AG09309 (cell line): ENCODE data around the gene PRXL2A.

Source experiments
- DNase-seq: peaks from one replicate; pipeline ENCODE4 v3.0.0-alpha.2; 2010; ENCODE audit warnings: low read depth
- H3K4me3 ChIP-seq: 2 replicates; pipeline ENCODE4 v1.5.1; 2011; ENCODE audit warnings: mild to moderate bottlenecking, low read depth, low read length, moderate library complexity; ENCODE audit not compliant: control insufficient read depth
- TF ChIP-seq, protein P1 (sequence below): IDR thresholded peaks from 2 replicates; pipeline ENCODE4 v1.5.1; 2011; ENCODE audit warnings: mild to moderate bottlenecking, low read depth, low read length, inconsistent platforms; ENCODE audit not compliant: insufficient read depth, control insufficient read depth; ENCODE audit errors: missing control alignments

PRXL2A gene

DNA sequence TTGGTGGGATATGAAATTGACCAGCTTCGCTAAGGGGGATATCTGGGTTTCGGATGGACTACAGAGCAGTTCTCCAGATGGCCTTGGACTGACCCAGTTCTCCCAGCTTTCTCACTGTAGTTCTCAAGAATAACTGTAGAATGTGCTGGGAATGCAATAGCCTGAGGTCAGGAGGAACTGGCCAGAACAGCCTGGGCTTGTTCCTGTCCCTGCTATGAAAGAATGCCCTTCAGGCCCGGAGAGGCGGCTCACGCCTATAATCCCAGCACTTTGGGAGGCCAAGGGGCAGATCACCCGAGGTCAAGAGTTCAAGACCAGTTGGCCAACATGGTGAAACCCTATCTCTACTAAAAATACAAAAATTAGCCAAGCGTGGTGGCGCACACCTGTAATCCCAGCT lies 33.5 kb downstream of the PRXL2A start:
- TF ChIP-seq, protein P1, sequence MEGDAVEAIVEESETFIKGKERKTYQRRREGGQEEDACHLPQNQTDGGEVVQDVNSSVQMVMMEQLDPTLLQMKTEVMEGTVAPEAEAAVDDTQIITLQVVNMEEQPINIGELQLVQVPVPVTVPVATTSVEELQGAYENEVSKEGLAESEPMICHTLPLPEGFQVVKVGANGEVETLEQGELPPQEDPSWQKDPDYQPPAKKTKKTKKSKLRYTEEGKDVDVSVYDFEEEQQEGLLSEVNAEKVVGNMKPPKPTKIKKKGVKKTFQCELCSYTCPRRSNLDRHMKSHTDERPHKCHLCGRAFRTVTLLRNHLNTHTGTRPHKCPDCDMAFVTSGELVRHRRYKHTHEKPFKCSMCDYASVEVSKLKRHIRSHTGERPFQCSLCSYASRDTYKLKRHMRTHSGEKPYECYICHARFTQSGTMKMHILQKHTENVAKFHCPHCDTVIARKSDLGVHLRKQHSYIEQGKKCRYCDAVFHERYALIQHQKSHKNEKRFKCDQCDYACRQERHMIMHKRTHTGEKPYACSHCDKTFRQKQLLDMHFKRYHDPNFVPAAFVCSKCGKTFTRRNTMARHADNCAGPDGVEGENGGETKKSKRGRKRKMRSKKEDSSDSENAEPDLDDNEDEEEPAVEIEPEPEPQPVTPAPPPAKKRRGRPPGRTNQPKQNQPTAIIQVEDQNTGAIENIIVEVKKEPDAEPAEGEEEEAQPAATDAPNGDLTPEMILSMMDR: no peak
- no peak overlapping the region for H3K4me3 ChIP-seq
- DNase-seq: no peak

- TF ChIP-seq, protein P1: no peak
- DNase-seq: no peak
Observed at GRCh38 chr10:80442879-80443278, 34.5 kb downstream of the PRXL2A start.

DNA sequence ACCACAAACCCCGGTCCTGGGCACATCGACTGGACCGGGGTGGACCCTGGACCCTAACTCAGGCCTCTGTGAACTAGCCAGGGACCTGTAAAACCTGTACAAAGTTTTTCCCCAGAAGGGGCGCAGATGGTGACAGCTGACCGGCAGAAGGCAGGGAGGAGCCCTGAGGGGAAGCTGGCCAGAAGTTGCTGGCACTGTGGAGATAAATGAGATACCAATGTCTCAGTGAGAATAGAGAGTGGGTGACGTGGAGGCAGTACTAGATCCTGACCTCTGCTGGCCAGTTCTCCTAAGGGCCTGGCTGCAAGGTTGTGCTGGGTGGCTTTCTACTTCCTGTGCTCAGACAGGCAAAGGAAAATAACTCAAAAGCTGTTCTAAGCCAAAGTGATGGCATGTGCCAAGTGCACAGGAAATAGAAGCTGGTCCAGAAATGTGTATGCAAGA lies 35.2 kb downstream of the PRXL2A start:
- no peak for DNase-seq
- TF ChIP-seq, protein P1: peak; percentile 39
- H3K4me3 ChIP-seq: no peak overlapping the region

More at GRCh38 chr10:80442879-80443278, 34.5 kb downstream of the PRXL2A start:
- H3K4me3 ChIP-seq: no peak overlapping the region

DNA sequence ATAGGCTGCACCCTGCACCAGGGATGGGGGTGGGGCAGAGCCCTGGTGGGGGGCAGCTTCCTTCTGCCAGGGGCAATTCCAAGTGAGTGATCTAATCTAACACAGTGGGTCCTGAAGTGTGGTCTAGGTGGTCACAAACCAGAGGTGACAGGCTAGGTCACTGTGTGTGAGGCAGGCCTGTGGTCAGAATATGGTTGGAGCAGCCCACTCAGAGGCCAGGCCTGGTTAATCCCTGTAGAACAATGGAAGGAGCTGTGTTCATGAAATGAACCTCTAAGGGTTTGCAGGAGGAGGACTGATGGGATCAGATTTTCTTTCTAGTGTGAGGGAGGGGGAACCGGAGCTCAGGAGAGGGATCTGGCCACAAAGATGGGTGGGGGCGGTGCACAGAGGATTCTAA lies 35.8 kb downstream of the PRXL2A start:
- TF ChIP-seq, protein P1: no peak
- DNase-seq: no peak
- no peak overlapping the region for H3K4me3 ChIP-seq

- H3K4me3 ChIP-seq: no peak overlapping the region
- peak; percentile 60 for DNase-seq
- TF ChIP-seq, protein P1: peak; percentile 94
Observed at GRCh38 chr10:80444646-80445319, 36.4 kb downstream of the PRXL2A start.

DNA sequence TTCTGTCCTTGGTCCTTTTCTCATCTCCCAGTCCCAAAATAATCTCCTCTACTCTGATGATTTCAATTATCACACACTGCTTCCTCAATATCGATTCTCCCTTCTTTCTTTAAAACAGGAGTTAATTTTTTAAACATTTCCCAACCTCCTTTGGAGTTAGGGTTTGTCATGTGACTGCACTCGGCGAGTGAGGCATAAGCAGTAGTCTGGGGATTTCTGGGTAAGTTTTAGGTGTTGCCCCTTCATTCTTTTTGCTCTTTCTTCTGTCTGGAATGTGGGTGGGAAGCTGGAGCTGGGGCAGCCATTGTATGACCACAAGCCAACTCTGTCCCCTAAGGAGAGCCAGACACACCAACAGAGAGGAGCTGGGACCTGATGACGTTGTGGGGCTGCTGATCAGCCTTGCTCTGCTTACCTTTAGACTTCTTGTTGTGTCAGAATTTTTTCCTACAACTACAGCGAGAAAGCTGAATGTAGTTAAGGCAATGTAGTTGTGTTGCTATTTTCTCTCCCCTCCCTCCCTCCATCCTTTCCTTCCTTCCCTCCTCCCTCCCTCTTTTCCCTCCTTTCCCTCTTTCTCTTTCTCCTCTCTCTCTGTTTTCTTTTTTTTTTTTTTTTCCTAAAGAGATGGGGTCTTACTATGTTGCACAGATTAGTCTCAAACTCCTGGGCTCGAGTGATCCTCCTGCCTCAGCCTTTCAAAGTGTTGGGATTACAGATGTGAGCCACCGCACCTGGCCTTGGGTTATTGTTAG lies 39.3 kb downstream of the PRXL2A start:
- DNase-seq: no peak

More for the DNA sequence above, 39.3 kb downstream of the PRXL2A start:
- no peak overlapping the region for H3K4me3 ChIP-seq
- TF ChIP-seq, protein P1: no peak
